Suppressor macrophage treated with lipopolysaccharide for 4 hours (primary cell): ENCODE measurements around the gene CTNNA2.

ENCODE experiments used
- DNase-seq: peaks from one replicate; pipeline ENCODE4 v3.0.0-alpha.2; 2020

Gene CTNNA2

GRCh38 chr2:80527119-80527518, 1014.3 kb downstream of the CTNNA2 start:
- no peak for DNase-seq

- no peak for DNase-seq
These were observed 1016.8 kb downstream of the CTNNA2 start for GRCh38 chr2:80529466-80530165.

GRCh38 chr2:80530442-80531064, 1017.7 kb downstream of the CTNNA2 start:
- no peak for DNase-seq

GRCh38 chr2:80531319-80531718, 1018.5 kb downstream of the CTNNA2 start:
- no peak for DNase-seq

- no peak for DNase-seq
These were observed 1032.8 kb downstream of the CTNNA2 start for GRCh38 chr2:80545420-80546210.

GRCh38 chr2:80546766-80547165, 1033.9 kb downstream of the CTNNA2 start:
- DNase-seq = no peak

GRCh38 chr2:80547344-80547743, 1034.5 kb downstream of the CTNNA2 start:
- DNase-seq = no peak

GRCh38 chr2:80548469-80548868, 1035.6 kb downstream of the CTNNA2 start:
- DNase-seq = no peak

- no peak for DNase-seq
These were observed 1037.0 kb downstream of the CTNNA2 start for GRCh38 chr2:80549901-80550300.

GRCh38 chr2:80560326-80560725, 1047.5 kb downstream of the CTNNA2 start:
- peak; percentile 0 for DNase-seq

GRCh38 chr2:80568011-80568410, 1055.2 kb downstream of the CTNNA2 start:
- no peak for DNase-seq

GRCh38 chr2:80573167-80573566, 1060.3 kb downstream of the CTNNA2 start:
- no peak for DNase-seq

- DNase-seq = no peak
These were observed 1061.1 kb downstream of the CTNNA2 start for GRCh38 chr2:80573950-80574349.

GRCh38 chr2:80579756-80580155, 1066.9 kb downstream of the CTNNA2 start:
- no peak for DNase-seq

- DNase-seq = no peak
These were observed 1078.4 kb downstream of the CTNNA2 start for GRCh38 chr2:80591233-80591632.

- no peak for DNase-seq
These were observed 1079.3 kb downstream of the CTNNA2 start for GRCh38 chr2:80592106-80592505.

GRCh38 chr2:80610108-80610507, 1097.3 kb downstream of the CTNNA2 start:
- DNase-seq = no peak

- DNase-seq = no peak
These were observed 1108.8 kb downstream of the CTNNA2 start for GRCh38 chr2:80621656-80622055.

GRCh38 chr2:80624062-80624461, 1111.2 kb downstream of the CTNNA2 start:
- DNase-seq = no peak

- no peak for DNase-seq
These were observed 1121.7 kb downstream of the CTNNA2 start for GRCh38 chr2:80634590-80634989.

- DNase-seq = no peak
These were observed 1125.9 kb downstream of the CTNNA2 start for GRCh38 chr2:80638783-80639182.

- DNase-seq = no peak
These were observed 1129.6 kb downstream of the CTNNA2 start for GRCh38 chr2:80642465-80642864.

- DNase-seq = no peak
These were observed 1130.7 kb downstream of the CTNNA2 start for GRCh38 chr2:80643598-80643997.

GRCh38 chr2:80651435-80651834, 1138.6 kb downstream of the CTNNA2 start:
- DNase-seq = no peak
